HG03097 (cell line): ENCODE data around the gene CELF2.
A peak's percentile ranks its signal among the peaks of the same experiment; 100 is the strongest.
"Not testable (repeated sequence)": the region's sequence is repeated elsewhere in the genome, so short reads cannot be mapped to it uniquely, and the experiment has no call there.

Source experiments
- ATAC-seq: cut with Tn5 transposase; IDR thresholded peaks from one replicate; pipeline ENCODE4 v1.9.1; 2021; ENCODE audit not compliant: unreplicated experiment, low FRiP score

CELF2 gene

DNA sequence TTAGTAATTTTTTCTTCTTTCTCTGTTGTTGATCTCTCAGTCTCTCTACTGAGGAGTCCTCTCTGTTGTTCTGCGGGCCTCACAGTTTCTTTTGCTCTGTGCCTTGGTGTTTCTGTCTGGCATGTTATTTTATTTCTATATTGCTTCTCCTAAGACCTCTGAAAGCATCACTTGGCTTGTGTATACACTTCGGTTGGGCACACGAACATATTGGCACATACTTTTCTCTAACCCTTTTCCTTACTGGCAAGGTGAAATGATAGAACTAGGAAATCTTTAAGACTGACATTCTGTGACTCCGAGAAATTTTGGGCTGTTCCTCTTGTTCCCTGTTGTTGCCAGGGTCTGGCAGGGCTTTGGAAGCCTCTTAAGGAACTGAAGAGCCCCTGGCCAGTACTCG, 148.9 kb downstream of the CELF2 start:
- no peak for ATAC-seq

DNA sequence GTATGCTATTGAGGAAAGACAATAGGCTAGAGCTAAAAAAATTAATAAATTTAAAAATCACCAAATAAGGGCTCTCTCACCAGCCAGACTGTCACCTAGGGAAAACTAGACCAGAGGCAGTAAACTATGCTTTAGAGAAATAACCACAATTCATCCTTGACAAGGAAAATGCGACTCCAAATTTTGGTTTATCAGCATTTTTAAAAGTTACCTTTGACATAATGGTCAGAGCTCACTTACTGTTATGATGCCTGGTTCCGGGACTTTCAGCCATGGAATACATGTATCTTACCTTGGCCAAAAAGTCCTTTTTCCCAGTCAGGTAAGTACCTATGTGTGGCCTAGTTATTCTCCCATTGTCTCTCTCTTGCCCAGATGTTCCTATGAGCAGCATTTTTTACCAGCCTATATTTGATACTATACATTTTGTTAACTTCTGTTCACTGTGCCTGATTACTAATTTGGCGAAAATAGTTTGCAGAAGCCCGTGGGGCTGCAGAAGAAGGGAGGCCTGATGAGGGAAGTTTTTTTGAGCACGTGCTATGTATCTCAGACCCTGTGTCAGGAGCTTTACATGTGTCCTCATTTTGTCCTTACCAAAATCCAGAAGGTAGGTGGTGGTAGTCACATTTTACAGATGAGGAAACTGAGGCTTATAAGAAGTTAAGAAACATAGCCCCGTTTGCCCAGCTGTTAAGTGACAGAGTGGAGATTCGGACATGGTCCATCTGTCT, 149.7 kb downstream of the CELF2 start:
- ATAC-seq, result no peak

DNA sequence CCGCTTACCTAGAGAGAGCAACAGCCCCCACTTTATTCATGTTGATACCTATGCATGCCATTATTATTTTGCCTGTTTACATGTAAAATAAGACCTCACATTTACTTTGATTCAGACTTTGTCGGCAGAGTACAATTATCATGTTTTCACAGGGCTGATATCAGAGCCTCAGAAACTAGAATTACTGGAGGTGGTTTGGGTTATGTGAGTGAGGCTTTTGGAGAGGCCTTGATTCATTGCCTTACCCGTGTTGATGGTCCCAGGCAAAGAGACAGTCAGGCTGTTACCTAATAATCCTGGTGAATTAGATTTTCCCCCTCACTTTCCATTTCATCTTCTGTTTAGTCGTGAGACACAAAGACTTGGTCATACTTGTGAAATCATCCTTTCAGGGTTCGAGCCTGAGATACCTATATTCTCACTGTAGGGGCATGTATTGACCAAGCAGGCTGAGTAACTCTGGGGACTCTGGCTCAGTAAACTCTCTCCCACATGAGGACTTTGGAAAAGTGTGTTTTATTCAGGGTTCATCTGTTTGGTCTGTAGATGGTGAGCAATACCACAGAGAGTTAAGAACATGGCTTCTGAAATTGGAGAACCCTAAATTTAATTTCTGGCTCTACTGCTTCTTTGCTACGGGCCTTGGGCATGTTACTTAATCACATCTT, 150.9 kb downstream of the CELF2 start:
- ATAC-seq, result no peak

DNA sequence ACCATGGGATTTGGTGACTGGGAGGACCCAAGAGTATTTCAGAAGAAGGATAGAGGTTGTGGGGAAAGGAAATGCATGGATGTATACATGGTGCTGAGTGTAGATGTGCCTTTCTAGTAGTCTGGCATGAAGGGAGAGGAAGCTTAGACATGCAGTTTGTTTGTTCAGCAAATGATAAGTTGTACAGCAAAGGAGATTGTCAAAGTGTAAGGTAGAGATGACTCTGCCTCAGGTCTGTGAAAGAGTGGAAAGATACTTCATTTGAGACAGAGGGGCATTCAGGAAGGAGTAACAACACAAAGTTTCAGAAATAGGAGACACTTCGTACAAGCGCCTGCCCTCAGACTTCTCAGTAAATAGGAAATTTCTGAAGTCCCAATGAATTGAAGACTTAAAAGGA, 152.3 kb downstream of the CELF2 start:
- ATAC-seq, result no peak

DNA sequence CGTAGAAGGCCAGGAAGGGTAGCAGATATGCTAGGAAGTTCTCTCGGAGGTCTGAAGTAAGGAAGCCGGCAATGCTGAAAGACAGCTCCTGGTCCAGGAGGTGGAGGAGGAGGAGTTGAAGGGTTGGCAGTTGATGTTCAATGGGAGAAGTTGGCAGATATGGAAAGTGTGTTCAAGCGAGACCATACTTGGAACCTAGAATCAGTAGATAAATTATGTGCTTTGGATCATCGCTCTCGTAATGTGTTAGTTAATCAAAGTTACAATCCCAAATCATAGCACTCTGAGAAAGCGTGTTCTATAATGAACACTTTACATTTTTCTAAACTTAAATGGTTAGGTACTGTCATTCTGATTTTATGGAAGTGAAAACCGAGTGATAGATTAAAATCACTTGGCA, 152.9 kb downstream of the CELF2 start:
- ATAC-seq, result no peak

DNA sequence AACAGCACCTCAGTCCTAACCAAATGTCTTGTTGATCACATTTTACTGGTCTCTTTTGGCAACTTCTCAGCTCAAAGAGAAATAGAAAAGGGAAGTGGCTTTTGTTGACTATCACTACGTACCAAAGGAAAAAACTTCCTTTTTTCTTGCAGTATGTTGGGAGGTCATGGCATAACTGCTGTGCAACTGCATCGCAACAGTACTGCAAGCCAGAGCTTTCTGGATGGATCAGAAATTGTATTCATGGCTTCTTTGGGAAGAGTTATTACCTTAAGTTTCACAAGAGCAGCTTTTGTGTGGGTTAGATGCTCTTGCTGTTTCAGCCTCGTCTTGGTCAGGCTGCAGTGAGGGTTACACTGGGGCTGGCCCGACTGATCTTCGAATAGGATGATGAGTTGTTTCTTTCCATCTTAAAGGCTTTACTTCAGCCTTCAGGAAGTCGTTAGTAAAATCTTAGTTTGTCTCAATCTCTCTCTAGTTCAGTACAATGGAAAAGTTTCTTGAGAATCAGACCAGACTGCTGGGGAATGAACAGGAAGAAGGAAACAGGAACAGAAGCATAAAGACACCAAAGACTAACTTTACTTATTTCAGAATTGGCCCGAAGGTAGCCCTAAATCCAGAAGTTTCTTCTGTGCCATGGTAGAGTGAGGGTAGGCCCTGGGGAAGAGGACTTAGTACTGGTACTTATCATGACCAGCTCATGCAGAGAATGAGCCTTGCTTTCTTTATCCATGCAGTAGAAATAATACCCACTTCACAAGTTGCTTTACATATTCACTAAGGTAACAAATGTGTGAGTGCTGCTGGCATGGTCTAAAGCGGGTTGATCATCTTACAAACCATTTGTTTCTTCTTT, 153.6 kb downstream of the CELF2 start:
- no peak for ATAC-seq

DNA sequence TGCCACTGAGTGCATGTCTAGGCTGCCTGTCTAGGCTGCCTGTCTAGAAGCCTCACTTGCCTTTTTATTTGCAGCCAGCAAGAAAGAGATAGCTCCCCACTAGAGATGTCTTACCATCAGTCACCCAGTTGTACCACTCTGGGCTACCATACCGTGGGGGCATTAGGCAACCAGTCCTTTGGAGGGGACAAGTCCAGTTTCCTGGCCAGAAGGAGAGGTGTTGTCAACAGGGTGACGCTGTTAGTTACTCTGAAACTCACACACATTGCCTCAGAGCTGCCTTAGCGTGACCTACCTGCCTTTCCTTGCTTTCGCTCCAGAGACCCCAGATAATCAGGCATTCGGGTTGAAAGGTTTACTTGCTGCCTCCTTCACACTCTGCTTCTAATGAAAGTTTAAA, 155.4 kb downstream of the CELF2 start:
- no peak for ATAC-seq

DNA sequence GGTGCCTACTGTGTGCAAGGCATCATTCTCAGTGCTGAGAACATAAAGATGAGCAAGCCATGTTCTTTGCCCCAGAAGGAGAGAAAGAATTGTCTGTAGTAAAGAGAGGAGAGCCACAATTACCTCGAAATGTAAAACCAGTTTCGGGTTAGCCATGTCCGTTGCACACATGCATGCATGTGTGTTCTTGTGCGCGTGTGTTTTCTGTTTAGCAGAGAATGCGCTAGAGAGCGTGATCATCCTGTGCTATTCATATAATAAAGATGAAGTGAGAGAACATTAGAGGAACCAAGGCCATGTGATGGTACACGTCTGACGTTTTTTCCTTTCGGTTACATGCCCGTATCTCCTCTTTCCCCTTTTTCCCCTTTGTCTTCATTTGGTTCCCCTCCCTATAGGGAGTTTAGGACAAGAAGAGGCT, 158.2 kb downstream of the CELF2 start:
- peak; percentile 24 for ATAC-seq

DNA sequence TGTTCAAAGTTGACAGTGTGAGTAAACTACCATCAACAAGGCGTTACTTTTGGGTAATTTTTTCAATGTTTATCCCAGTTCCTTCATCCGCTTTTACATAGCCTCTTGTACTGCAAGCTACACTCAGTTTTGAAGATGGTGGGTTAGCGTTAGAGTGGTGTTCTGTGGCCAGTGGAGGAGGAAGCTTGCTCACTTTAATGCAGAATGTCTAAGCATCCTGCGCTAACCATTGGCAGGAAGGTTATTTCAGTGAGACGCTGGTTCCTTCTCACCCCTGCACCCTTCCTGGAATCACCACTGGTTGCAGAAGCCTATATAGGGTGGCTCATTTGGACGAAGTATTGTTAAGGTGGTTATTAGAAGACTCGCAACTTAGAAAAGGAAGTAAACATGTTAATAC, 159.1 kb downstream of the CELF2 start:
- ATAC-seq, result no peak

DNA sequence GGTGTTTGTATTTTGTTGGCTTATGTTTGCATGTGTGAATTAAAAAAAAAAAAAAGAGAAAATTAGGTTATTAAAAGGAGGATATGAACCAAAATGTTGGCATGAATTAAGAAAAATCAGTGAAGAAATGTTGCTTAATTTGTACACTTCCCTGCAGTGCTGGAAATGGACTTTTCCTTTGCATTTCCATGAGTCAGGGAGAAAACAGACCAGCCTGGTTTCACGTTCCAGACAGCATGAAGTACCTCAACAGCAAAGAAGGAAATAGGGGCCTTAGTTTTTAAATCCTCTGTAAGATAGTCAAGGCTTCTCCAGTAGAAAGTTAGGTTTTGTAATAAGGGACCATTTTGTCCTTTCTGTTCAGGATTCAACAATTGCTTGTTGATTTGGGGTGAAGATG, 159.7 kb downstream of the CELF2 start:
- ATAC-seq, result no peak

DNA sequence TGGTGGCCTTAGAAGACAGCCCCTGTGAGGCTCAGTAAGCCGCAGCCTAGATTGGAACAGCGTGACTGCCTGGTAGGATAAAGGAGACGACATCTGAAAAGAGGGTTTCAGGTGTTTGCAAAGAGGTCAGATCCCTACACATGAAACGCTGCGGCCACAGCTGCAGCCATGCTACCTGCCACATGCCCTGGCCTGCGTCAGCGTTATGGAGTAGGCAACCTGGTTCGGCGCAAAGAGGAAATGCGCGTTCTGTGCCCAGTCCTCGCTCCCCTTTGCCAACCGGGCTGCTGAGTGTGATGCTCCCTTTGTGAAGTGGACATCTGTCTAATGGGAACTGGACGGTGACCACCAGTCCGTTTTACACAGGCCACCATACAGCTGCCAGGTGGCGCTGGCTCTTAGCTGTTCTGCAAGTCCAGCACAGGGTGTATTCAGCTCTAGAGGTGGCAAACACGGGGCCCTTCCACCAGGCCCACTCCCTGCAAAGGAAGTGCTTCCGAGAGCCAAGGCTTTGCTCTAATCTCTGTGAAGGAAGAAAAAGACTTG, 160.3 kb downstream of the CELF2 start:
- no peak for ATAC-seq

DNA sequence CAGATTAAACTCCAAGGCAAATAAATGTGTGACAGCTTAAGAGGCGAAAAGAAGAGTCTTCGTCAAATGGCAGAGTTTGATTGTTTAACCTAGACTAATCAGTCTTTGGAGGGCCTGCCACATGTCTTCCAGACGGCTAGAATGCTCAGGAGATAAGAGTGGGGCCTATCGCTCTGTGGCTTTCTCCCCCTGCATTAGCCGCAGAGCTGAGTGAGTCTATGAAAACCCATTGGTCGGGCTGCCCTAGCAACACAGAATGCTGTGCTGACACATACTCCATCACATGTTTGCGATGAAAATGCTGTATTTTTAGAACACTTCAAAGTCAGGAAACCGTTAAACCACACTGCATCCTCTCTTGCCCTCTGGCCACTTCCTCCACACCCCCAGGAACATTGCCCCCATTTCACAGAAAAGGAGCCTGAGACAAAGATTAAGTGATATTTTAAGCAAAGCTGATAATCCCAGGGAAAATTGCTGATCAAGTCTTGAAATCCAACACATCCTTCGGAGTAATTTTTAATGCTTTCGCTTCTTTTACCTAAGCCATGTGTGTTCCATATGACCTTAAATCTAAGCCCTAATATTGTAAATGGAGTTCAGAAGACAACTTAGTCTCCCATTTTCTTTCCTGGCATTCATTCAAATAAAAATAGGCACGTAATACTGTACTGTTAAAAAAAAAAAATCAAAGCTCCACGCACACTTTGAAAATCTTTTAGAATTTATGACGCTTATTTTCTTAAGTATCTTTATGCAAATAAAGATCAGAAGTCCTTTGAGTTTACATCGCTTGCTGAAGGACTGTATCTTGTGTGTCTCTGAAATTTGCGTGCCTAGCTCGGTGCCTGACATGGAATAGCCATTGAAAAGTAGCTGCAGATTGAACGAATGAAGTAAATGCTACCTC, 161.2 kb downstream of the CELF2 start:
- ATAC-seq, result peak; percentile 85

DNA sequence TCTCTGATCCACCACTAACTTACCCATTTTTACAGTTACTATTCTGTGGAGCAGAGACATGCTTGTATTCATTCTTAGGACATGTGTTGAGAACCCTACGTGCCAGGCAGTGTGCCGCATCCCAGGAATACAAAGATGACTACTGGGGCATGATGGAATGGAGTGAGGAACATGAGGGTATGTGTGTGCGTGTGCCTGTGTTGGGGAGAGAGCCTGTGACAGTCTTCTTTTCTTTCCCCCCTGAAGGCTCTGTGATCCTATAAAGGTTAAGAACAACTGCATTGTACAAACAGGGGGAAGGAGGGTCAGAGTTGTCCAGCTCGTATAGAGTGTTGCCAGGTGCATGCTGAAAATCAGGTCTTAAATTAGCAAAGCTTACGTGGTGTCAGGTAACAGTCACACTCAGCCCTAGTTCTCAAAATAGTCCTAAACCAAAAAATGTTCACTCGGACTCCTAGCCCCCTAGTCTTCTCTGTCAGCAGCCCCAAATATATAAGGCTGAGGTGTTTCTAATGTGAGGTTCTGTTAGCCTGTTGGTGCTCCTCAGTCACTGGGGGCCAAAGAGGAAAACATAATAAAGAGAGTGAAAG, 161.9 kb downstream of the CELF2 start:
- ATAC-seq, result no peak

DNA sequence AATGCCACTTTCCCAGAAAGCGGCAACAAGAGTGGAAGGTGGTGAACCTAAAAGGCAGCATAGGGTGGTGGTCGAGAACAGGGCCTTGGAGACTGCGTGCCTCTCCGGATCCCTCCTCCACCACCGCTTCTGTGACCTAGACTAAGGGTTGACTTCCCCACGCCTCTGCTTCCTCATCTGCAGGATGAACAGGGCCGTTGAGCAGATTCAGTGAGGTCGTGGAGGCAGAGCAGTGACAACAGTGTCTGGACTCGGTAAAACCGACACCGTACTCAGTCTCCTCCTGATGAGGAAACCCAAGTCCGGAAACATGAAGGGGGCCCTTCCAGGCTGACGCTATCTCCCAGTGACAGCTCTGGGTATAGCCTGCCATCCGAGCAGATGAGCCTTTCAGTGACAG, 162.6 kb downstream of the CELF2 start:
- no peak for ATAC-seq

DNA sequence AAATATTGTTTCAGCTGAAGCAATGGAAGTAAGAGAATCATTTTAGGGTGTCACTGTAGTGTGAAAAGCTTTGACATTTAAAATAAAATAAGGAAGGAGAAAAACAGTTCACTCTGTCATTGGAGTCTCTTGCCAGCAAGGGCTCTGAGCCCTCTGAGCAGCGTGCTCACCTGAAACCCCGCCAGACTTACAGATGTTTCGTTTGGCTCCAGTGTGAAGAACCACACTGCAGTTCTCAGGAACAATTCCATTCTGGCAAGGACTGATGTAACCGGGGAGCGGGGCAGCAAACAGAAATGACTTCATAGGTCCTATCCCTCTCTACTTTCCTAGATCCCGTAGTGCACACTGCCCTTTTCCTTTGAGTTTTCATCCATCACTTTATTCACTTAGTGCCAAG, 164.3 kb downstream of the CELF2 start:
- ATAC-seq, result no peak

DNA sequence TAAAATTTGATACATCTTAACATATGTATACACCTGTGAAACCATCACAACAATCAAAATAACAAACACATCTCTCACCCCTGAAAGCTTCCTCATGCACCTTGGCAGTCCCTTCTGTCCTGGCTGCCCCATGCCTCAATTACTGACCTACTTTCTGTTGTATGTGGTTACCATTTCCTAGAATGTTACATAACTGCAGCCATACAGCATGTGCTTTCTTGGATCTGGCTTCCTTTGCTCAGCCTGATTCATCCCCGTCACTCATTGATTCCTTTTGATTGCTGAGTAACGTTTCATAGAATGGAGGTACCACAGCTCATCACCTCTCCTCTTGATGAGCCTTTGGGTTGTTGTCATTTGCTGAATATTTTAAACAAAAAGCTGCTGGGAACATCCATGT, 165.3 kb downstream of the CELF2 start:
- ATAC-seq, result no peak

DNA sequence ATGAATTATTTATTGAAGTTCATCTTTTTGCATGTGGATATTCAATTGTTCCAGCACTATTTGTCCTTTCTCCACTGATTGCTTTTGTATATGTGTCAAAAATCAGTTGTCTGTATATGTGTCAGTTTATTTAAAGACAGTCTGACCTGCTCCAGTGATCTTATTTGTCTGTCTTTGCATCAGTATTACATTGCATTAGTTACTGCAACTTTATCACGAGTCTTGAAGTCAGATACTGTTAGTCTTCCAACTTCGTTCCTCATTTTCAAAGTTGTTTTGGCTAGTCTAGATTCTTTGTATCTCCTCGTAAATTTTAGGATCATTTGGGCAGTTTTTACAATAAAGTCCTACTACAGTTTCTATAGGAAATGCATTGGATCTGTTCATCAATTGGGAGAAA, 166.4 kb downstream of the CELF2 start:
- no peak for ATAC-seq

DNA sequence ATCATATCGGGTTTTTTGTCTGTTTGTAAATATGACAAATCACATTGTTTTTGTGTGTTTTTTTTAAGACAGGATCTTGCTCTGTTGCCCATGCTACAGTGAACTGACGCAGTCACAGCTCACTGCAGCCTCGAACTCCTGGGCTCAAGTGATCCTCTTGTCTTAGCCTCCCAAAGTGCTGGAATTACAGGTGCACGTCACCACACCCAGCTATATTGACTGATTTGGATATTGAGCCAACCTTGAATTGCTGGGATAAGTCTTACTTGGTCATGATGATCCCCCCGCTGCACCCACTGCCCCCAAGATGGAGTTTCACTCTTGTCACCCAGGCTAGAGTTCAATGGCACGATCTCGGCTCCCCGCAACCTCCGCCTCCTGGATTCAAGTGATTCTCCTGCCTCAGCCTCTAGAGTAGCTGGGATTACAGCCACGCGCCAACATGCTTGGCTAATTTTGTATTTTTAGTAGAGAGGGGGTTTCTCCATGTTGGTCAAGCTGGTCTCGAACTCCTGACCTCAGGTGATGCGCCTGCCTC, 167.5 kb downstream of the CELF2 start:
- ATAC-seq, result not testable (repeated sequence)

DNA sequence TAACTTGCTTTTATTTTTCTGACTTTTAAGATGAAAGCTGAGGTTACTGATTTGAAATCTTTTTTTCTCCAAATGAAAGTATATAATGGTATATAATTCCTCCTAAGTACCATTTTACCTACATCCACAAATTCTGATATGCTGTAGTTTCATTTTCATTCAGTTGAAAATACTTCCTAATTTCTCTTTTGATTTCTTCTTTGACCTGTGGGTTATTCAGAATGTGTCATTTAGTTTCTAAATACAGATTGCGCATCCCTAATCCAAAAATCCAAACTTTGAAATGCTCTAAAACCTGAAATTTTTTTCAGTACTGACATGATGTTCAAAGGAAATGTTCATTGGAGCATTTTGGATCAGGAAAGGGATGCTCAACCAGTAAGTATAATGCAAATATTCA, 168.7 kb downstream of the CELF2 start:
- ATAC-seq, result no peak
